ENCODE measurements around the gene NFKBIA.
A peak's percentile ranks its signal among the peaks of the same experiment; 100 is the strongest.

- TF ChIP-seq POLR2AphosphoS5 (IDR thresholded peaks at IDR 0.05) (peak in 1 of 2 donors; percentile 49), EP300 (IDR thresholded peaks at IDR 0.05) (no peak), POLR2A (IDR thresholded peaks at IDR 0.05; ENCODE audit: low read depth) (no peak)
- TF ChIP-seq, protein P1, sequence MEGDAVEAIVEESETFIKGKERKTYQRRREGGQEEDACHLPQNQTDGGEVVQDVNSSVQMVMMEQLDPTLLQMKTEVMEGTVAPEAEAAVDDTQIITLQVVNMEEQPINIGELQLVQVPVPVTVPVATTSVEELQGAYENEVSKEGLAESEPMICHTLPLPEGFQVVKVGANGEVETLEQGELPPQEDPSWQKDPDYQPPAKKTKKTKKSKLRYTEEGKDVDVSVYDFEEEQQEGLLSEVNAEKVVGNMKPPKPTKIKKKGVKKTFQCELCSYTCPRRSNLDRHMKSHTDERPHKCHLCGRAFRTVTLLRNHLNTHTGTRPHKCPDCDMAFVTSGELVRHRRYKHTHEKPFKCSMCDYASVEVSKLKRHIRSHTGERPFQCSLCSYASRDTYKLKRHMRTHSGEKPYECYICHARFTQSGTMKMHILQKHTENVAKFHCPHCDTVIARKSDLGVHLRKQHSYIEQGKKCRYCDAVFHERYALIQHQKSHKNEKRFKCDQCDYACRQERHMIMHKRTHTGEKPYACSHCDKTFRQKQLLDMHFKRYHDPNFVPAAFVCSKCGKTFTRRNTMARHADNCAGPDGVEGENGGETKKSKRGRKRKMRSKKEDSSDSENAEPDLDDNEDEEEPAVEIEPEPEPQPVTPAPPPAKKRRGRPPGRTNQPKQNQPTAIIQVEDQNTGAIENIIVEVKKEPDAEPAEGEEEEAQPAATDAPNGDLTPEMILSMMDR (IDR thresholded peaks at IDR 0.05): no peak
Observed at GRCh38 chr14:35399083-35399937, 5.2 kb downstream of the NFKBIA start.
